Stimulated activated CD4-positive, alpha-beta T cell treated with anti-CD3 and anti-CD28 coated beads, Interleukin-15, amount 100 ng/mL, for 48 hours (primary cell): ENCODE measurements around the gene SLC11A2.

ENCODE experiments used
- DNase-seq, 2 donors: peaks; one replicate each; pipeline ENCODE4 v3.0.0-alpha.2; 2020; ENCODE audit warnings: low read depth in 2 of 2

Gene SLC11A2

DNA sequence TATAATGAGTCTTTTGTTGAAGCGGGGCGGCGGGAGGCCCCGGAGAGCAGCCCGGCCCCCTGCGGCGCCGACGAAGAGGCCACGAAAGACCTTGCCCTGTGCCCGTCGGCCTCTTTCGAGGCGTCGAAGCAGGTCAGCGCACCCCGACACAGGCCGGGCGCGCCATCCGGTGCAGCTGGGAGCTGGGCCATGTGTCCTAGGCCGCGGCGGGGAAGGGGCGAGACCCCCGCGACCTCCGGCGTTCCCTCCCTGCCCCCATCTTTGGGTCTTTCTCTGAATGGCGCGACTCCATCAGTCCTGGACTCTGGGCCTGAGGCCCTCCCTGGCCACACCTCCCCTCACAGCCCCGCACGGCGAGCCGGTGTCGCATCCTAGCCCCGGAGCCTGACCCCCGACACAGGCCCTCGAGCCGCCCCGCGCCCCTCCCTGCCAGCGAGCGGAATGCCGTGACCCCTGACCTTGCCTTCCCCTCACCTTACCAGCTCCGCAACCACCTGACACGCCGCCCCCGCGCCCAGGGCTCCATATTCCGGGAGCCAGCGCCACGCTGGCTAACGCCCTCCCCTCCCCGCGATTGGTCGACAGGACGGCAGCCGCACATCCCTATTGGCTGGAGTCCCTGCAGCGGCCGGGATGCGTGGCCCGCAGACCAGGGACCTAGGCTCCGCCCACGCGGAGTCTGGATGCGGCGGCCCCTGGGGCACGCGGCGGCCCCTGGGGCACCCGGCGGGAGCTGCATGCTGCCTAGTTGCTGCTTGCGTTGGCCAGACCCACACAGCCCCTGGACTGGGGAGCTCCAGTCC is at the start of gene SLC11A2:
Gene SLC11A2 (minus strand): TSS at position 549 of the 803 bp plus-strand sequence. CDS start 15,656 bp downstream, outside the sequence.
- peak; percentile 94 to 95 for DNase-seq

DNA sequence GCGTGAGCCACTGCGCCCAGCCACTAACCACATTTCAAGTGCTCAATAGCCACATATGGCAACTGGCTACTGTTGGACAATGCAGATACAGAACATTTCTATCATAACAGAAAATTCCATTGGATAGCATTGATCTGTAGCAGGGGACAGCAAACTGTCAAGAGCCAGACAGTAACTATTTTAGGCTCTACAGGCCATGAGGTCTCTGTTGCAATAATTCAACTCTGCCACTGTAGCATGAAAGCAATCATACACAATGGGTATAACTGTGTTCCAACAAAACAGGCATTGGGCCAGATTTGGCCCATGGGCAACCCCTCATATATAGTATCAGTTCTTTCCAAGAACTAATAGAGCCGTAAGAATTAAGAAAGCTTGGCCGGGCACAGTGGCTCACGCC is 49.2 kb upstream of the SLC11A2 start:
- no peak for DNase-seq

DNA sequence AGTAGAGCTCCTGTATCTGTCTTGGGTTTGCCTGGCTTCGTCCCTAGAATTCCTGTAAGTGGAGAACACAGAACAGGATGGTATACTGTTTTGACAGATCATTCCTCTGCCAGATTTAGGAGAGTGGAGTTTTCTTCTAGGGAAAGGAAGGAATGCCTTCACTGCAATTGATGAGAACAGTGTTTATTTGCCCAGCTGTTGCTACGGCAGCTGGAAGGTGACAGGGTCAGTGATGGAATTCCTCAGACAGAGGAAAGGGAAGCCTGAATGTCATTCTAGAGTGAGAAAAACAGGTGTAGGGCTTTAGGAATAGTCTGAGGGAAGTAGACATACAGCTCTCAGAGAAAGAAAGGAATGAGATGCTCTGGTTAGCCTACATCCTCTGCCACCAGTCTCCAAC is 45.5 kb upstream of the SLC11A2 start:
- DNase-seq = no peak

DNA sequence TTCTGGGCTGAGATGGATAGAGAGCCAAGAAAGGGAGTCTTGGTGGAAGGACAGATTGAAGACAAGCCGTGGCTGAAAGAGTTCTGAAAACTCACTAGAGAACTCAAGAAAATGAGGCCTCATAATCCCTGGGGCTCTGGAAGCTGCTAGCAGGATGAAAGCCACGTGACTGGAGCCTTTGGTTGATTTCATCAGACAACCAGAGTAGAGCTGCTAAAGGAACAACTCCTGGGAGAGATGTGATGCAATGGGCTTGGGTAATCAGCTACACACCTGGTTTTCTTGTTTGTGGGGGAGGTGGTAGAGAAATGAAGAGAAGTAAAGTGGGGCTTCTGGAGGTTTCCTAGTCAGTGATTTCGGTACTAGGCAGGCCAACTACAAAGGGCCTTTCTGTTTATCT is 43.8 kb upstream of the SLC11A2 start:
- DNase-seq = no peak

DNA sequence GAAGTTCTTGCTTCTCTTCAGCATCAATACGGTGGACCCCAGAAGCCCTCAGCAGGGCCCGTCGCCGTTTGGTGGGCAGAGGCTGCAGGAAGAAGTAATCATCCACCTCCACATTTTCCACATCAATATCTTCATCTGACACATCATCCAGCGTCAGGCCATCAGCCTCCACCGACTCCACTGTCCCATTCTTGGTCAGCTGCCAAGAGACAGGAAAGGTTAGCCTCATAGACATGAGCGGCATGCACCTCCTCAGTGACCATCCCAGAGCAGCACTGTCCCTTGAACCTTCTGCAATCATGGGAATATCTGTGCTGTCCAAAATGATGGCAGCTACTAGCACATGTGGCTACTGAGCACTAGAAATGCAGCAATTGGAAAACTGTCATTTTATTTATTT is 41.6 kb upstream of the SLC11A2 start:
- no peak for DNase-seq

DNA sequence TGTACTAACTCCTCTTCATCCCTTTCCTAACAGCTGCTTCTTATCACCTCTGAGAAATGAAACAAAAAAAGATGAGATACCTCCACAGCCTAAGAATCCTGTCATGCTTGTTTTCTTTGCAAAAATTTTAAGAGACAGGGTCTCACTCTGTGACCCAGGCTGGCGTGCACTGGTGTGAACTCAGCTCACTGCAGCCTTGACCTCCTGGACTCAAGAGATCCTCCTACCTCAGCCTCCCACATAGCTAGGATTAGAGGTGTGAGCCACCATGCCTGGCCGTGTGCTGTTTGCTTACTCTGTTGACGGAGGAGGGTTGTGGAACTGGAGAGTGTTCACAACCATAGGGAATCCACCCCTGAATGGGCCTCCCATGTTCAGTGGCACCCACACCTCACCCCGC is 41.0 kb upstream of the SLC11A2 start:
- no peak for DNase-seq

DNA sequence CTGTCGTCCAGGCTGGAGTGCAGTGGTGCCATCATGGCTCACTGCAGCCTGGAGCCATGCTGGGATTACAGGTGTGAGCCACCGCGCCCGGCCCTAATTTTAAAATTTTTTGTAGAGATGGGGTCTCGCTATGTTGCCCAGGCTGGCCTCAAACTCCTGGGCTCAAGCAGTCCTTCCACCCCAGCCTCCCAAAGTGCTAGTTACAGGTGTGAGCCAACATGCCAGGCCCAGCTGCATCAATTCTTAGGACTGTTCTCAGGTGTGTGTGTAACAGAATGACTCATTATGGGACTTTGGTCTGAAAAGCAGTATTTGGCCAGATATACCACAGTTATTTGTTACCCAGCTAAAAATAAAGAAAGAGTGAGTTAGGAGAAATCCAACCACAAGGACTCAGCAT is 39.3 kb upstream of the SLC11A2 start:
- no peak for DNase-seq

DNA sequence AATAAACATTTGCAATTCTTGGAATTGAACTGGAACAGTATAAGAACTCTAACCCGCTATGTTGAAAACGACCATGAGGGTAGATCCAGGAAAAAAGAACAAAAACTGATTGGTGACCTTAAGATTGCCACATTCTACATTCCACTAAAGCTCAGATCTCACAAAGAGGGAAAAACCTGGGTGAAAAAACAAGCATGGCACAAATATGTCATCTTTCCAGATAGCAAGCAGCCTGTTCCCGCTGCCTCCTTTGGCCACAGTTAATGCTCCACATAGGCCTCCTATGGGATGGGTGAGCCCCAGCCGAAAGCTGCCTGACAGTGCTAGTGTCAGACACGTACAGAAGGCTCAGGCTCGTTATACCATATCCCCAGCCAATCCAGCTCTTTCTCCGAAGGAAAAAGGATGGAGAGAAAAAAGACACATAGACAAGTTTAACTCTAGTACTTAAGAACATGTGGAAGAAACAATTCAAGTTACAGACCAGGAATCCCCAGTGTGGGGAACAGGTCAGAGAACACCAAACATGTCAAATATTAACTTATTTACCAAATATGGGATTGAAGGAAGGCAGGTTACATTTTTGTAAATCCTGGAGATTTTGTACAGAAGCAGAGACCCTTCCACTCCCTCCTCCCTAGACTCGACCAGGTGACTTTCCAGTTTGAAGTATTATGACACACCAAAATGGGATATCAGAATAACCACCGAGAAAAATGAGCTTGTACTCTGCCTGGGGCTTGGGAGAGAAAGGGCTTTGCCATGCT is 36.6 kb upstream of the SLC11A2 start:
- DNase-seq = no peak

DNA sequence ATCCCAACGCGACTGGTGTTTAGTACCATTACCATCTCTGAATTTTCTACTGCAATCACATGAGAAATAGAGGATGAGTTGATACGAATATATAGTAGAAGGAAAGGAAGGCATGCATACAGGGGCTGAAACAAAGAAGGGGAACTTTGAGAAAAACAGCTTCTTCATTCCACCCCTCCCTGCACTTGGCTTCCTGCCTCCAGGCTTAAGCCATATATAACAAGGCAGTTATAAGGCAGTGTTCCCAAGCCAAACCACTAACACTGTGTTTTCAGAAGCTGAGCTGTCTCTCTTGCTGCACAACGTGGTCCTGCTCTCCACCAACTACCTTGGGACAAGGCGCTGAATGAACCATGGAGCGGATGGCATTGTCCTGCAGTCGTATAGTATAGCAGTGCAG is 32.9 kb upstream of the SLC11A2 start:
- no peak for DNase-seq

DNA sequence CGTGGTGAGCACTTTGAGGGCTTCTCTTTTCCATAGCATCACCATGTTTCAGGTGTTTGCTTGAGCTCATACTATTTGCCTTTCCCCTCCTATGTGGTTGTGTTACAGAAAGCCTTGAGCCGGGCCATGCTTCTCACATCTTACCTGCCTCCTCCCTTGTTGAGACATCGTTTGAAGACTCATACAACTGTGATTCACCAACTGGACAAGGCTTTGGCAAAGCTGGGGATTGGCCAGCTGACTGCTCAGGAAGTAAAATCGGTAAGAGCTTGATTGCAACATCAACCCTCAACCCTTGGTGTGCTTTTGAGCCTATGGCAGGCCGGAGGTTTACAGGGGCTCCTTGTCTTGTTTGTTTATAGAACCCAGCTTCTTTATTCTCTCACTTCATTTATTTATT is 30.1 kb upstream of the SLC11A2 start:
- no peak for DNase-seq

DNA sequence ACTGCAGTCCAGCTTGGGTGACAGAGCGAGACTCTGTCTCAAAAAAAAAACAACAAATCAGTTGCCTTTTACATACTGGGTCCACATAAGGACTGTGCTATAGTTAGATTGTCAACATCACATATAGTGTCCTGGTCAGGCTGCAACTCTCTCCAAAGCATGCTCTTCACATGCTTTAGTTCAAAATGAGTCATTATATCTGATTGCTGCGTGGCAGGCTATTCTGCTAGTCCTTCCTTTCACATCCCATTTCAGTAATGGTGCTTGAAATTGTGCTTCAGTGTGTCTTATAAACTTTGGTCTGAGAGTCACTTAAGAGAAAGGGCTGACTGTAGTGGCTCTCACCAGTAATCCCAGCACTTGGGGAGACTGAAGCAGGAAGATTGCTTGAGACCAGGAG is 28.9 kb upstream of the SLC11A2 start:
- DNase-seq = no peak

DNA sequence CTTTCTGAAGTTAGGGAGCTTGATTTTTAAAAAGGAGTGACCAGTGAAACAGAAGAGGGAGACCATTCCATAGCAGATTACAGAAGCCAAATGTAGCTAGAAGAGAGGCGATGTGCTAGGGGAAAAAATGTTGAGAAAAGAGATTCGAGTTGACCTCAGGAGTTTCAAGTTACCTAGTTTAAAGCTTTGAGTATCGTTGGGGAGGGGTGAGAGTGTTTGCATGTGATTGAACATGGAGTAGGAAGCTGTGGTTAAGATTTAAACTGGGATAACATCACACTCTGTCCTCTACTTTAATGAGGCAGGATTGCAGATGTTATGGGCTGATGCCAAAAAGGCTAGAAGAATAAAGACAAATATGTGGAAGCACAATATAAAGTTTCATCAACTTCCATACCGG is 25.6 kb upstream of the SLC11A2 start:
- no peak for DNase-seq

DNA sequence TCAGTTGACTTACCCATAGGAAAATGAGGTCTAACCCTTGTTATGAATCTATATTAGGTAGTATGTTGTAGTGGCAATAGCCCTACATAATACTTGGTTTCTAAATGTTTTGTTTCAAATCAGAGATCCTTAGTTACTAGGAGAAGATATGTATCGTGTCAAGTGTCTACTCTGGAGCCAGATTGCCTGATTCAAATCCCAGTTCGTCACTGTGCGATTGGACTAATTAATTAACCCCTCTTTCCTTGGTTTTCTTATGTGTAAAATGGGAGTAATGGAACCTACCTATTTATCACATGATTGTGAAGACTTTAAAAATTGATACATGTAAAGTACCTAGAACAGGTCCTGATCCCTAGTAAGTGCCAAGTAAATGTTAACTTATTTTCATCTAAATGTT is 23.3 kb upstream of the SLC11A2 start:
- no peak for DNase-seq

DNA sequence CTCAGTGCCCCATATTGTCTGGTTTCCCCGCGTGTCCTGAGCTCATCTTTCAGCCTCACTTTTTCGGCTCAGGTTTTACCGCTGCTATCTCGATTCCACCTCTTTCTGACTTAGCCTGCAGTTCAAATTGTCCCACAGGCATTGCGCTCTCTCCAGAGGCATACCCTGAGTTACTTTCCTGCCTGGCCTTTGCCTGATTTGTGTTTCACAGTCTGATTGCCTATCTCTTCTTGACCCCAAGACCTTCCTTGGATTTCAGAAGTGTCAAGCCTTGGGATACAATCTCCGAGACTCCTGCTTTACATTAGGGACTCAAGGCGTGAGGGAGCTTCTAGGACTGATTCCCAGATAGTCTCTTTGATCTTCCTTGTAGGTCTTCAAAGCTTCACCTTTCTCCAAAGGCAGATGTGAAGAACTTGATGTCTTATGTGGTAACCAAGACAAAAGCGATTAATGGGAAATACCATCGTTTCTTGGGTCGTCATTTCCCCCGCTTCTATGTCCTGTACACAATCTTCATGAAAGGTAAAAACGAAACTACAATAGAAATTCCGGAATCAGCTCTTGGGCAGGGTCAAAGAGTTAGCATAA is 22.6 kb upstream of the SLC11A2 start:
- DNase-seq = no peak

DNA sequence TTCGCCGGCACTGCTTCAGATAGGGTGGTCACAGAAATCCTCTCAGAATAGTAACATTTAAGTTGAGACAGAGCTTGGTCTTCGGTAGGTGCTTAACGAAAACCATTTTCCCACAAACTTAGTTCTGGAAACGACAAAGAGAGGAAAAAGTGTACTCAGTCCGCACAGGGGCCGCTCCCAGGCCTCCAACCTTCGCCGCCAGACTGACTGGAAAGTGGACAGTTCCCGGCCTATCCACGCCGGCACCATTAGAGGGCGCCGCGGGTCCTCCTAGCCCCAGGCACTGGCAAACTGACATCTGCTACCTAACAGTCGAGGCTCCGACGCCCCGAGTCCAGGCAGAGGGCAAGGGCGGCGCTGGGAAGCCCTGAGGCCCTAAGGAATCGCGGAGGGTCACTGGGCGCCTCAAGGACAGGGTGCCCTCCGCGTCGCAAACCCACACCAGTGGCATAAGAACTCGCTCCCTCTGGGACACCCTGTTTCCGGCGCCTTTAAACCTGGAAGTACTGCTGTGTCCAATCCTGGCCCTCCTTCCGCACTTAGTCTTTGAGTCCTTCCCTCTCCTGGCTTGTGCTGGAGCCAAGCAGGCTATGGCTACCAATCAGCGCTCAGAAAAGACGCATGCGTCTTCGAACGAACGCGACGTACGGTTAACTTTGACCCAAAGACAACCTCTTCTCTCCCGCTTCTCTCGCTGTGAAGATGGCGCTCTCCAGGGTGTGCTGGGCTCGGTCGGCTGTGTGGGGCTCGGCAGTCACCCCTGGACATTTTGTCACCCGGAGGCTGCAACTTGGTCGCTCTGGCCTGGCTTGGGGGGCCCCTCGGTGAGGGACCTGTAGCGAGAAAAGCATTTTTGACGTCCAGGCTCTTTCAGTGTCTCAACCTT is 21.7 kb upstream of the SLC11A2 start, which contains the start of gene LETMD1:
Gene LETMD1 (plus strand): TSS at position 673 of the 886 bp plus-strand sequence. CDS start 30 bp downstream, at position 703.
- peak; percentile 84 to 85 for DNase-seq

DNA sequence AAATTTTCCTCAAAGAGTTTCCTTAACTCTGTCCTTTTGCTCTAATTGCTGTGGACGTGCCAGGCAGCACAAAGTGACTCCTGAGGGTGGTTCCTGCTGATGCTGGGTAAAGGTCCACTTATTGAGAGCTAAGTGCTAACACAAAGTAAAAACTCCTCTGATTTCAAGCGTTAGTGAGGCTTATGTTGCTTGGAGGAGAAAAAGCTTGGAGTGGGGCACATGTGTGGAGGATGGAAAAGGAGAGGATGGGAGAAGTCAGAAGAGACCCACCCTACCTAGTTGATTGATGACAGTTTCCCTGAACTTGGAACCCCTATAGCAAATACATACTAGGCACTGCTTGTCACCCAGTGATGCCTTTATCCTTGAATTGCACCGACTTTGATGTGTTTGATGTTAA is 10.1 kb upstream of the SLC11A2 start:
- no peak for DNase-seq

DNA sequence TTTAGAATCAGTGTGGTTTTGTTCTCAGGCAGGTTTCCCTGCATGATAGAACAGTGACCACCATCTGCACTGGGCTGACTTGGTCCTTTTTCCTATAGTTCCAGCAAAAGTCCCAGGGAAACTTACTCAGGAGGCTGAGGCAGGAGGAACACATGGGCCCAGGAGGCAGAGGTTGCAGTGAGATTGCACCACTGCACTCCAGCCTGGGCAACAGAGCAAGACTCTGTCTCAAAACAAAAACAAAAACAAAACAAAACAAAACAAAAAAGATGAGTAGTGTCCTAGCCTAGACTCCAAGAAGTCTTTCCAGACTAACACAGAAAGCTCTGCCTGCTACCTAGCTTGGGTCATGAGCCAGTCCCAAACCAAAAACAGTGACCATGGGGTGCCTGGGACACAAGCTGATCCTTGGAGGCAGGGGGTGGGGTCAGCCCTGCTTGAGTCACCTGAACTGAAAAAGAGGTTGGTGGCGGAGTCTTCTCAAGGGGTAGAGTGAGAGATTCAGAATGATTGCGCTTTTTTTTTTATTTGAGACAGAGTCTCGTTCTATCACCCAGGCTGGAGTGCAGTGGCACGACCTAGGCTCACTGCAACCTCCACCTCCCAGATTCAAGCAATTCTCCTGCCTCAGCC is 7.4 kb upstream of the SLC11A2 start:
- DNase-seq = no peak

DNA sequence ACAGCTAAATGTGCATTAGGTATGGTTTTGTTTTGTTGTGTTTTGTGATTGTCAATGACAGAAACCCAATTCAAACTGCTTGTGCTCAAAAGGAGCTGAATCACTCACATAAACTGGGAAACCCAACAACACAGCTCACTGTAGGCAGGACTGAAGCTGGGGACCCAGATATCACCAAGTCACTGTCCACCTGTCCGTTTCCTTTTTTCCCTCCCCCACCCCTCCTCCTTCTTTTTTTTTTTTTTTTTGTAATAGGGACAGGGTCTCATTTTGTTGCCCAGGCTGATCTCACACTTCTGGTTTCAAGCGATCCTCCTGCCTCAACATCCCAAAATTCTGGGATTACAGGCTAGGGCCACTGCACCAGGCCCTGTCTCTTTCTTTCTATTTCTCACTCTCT is 6.9 kb upstream of the SLC11A2 start:
- no peak for DNase-seq

DNA sequence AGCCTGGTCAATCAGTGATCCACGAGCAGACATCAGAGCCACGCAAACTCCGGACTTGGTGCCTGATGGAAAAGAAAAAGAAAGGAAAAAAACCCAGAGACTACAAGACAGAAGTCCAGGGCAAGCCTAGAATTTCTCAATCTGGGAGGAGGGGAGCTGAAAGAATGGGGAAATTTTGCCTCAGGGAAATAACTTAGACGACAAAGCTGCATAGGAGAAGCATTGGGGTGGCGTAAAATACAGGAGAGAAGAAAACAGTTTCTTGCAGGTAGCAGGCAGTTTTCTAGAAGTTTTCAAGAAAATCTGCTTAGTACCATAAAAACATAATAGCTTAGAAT is 2.6 kb upstream of the SLC11A2 start:
- DNase-seq = no peak

DNA sequence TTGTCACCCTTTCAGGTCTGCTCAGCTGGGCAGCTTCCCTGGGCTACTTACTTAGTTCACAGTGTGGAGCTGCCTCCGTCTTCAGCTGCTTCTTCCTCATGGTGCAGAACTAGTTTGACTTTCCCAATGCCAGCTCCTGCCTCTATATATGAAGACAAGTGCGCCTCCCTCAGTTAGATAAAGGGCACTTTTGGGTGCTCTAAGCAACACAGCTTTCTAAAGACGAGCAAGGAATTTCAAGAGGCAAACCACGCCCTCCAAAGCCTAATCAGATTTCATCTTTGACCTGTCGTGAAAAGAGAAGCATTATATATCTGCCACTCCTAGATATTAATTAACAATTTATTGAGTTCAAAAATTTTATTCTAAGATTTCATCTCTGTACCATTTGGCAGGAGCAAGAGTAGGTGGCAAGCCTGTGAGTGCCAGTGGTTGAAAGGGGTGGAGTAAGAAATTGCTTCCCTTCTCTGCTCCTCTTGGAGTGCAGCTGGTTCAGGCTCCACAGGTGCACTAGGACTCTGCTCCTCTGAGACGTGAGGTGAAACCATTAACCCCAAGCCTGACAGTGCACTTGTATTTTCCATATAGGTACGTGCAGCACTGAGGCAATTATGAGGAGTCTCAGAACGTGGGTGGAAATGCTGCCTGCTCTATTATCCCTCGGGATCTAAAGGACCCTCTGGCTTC is 2.1 kb upstream of the SLC11A2 start:
- no peak for DNase-seq

DNA sequence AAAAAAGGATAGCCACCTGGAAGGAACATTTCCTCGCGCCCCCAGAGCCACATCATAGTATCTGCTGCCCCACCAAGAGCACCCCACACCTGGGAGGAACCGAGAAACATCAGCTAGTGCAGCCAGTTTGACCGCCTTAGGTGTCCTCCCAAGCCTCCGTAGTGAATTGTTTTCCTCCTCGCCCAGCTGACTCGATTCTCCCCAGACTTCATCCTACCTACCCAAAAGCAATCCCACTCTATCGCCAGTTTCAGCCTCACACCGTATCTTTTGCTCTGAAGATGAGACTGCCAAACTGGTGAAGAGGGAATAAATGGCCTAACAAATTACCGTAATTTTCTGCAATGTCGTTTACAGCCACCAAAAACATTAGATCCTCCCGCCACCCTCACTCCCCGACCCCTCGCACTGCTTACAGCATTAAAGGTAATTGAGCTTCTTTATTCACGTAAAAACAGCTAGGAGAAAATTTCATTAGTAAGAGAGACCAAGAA is 1.2 kb upstream of the SLC11A2 start:
- DNase-seq = no peak
